ENCODE results near the gene ADAMTSL2. TPM values are rescaled to one million over a fixed set of nuclear protein-coding genes. Genes with fewer than 3 reads are reported as not detected.

The ADAMTSL2 gene
- total and polyA plus RNA-seq, 2 of the 13 experiments (the other 11 are each of a cell fraction or from before 2014, with no cell fraction given) = 1.9 to 3.8 TPM

Other genes starting within 250 kb of the ADAMTSL2 start
- 13.3 and 14.7 TPM in 2 replicates for gene SURF6, start 198.5 kb upstream of the ADAMTSL2 start, total RNA-seq (2016; rRNA removed; fragmentation: Illumina TruSeq; extraction: Trizol)
- gene SURF6, start 198.5 kb upstream of the ADAMTSL2 start, polyA plus RNA-seq (2011; rRNA removed) = 5.9 and 7.5 TPM in 2 replicates
- gene MED22, start 186.6 kb upstream of the ADAMTSL2 start, total RNA-seq (2016; rRNA removed; fragmentation: Illumina TruSeq; extraction: Trizol) = 19.6 and 22.1 TPM in 2 replicates
- 15.8 and 22.2 TPM in 2 replicates for gene MED22, start 186.6 kb upstream of the ADAMTSL2 start, polyA plus RNA-seq (2011; rRNA removed)
- gene RPL7A, start 186.5 kb upstream of the ADAMTSL2 start, total RNA-seq (2016; rRNA removed; fragmentation: Illumina TruSeq; extraction: Trizol) = 2,938 and 3,359 TPM in 2 replicates
- 2,401 and 2,404 TPM in 2 replicates for gene RPL7A, start 186.5 kb upstream of the ADAMTSL2 start, polyA plus RNA-seq (2011; rRNA removed)
- gene SURF1, start 178.2 kb upstream of the ADAMTSL2 start, total RNA-seq (2016; rRNA removed; fragmentation: Illumina TruSeq; extraction: Trizol) = 10.6 and 17.8 TPM in 2 replicates
- 39.2 and 40.7 TPM in 2 replicates for gene SURF1, start 178.2 kb upstream of the ADAMTSL2 start, polyA plus RNA-seq (2011; rRNA removed)
- 10.3 and 13.6 TPM in 2 replicates for gene SURF2, start 178.2 kb upstream of the ADAMTSL2 start, total RNA-seq (2016; rRNA removed; fragmentation: Illumina TruSeq; extraction: Trizol)
- gene SURF2, start 178.2 kb upstream of the ADAMTSL2 start, polyA plus RNA-seq (2011; rRNA removed) = 6.1 and 6.3 TPM in 2 replicates
- gene SURF4, start 158.6 kb upstream of the ADAMTSL2 start, total RNA-seq (2016; rRNA removed; fragmentation: Illumina TruSeq; extraction: Trizol) = 135 and 265 TPM in 2 replicates
- 220 and 224 TPM in 2 replicates for gene SURF4, start 158.6 kb upstream of the ADAMTSL2 start, polyA plus RNA-seq (2011; rRNA removed)
- 1.1 and 2.2 TPM in 2 replicates for gene STKLD1, start 158.3 kb upstream of the ADAMTSL2 start, total RNA-seq (2016; rRNA removed; fragmentation: Illumina TruSeq; extraction: Trizol)
- 1.5 and 3.8 TPM in 2 replicates for gene STKLD1, start 158.3 kb upstream of the ADAMTSL2 start, polyA plus RNA-seq (2011; rRNA removed)
- gene REXO4, start 116.7 kb upstream of the ADAMTSL2 start, total RNA-seq (2016; rRNA removed; fragmentation: Illumina TruSeq; extraction: Trizol) = 30.4 and 32.9 TPM in 2 replicates
- 18.5 and 20.2 TPM in 2 replicates for gene REXO4, start 116.7 kb upstream of the ADAMTSL2 start, polyA plus RNA-seq (2011; rRNA removed)
- gene ADAMTS13, start 112.3 kb upstream of the ADAMTSL2 start, total RNA-seq (2016; rRNA removed; fragmentation: Illumina TruSeq; extraction: Trizol) = 0.69 and 0.91 TPM in 2 replicates
- 4.5 and 5.0 TPM in 2 replicates for gene ADAMTS13, start 112.3 kb upstream of the ADAMTSL2 start, polyA plus RNA-seq (2011; rRNA removed)
- gene CACFD1, start 74.7 kb upstream of the ADAMTSL2 start, total RNA-seq (2016; rRNA removed; fragmentation: Illumina TruSeq; extraction: Trizol) = 8.2 and 13.8 TPM in 2 replicates
- gene CACFD1, start 74.7 kb upstream of the ADAMTSL2 start, polyA plus RNA-seq (2011; rRNA removed) = 14.6 and 21.3 TPM in 2 replicates
- 6.3 and 15.0 TPM in 2 replicates for gene SLC2A6, start 55.6 kb upstream of the ADAMTSL2 start, total RNA-seq (2016; rRNA removed; fragmentation: Illumina TruSeq; extraction: Trizol)
- gene SLC2A6, start 55.6 kb upstream of the ADAMTSL2 start, polyA plus RNA-seq (2011; rRNA removed) = 4.1 and 9.1 TPM in 2 replicates
- not detected in 2 replicates for gene MYMK, start 9.7 kb upstream of the ADAMTSL2 start, total RNA-seq (2016; rRNA removed; fragmentation: Illumina TruSeq; extraction: Trizol)
- gene MYMK, start 9.7 kb upstream of the ADAMTSL2 start, polyA plus RNA-seq (2011; rRNA removed) = not detected in 2 replicates
- not detected in 2 replicates for gene FAM163B, start 74.7 kb downstream of the ADAMTSL2 start, total RNA-seq (2016; rRNA removed; fragmentation: Illumina TruSeq; extraction: Trizol)
- gene FAM163B, start 74.7 kb downstream of the ADAMTSL2 start, polyA plus RNA-seq (2011; rRNA removed) = not detected in 2 replicates
- gene DBH, start 101.7 kb downstream of the ADAMTSL2 start, total RNA-seq (2016; rRNA removed; fragmentation: Illumina TruSeq; extraction: Trizol) = not detected in 2 replicates
- not detected in 2 replicates for gene DBH, start 101.7 kb downstream of the ADAMTSL2 start, polyA plus RNA-seq (2011; rRNA removed)
- gene SARDH, start 203.6 kb downstream of the ADAMTSL2 start, total RNA-seq (2016; rRNA removed; fragmentation: Illumina TruSeq; extraction: Trizol) = 32.5 and 34.9 TPM in 2 replicates
- gene SARDH, start 203.6 kb downstream of the ADAMTSL2 start, polyA plus RNA-seq (2011; rRNA removed) = 11.6 and 15.6 TPM in 2 replicates